HG03521 (cell line): ENCODE results near the gene ADD2.

Source experiments
- ATAC-seq: cut with Tn5 transposase; IDR thresholded peaks from one replicate; pipeline ENCODE4 v1.9.1; 2021; ENCODE audit warnings: mild to moderate bottlenecking, moderate library complexity; ENCODE audit not compliant: unreplicated experiment

The ADD2 gene

GRCh38 chr2:70705160-70705850, 62.7 kb downstream of the ADD2 start:
- no peak for ATAC-seq

GRCh38 chr2:70703900-70704549, 64.0 kb downstream of the ADD2 start:
- ATAC-seq, result no peak

- ATAC-seq, result no peak
Measured at GRCh38 chr2:70702711-70703395, 65.1 kb downstream of the ADD2 start.

- ATAC-seq, result no peak
Measured at GRCh38 chr2:70698847-70699246, 69.2 kb downstream of the ADD2 start.

- no peak for ATAC-seq
Measured at GRCh38 chr2:70697603-70698383, 70.2 kb downstream of the ADD2 start.

GRCh38 chr2:70696142-70696541, 71.9 kb downstream of the ADD2 start:
- no peak for ATAC-seq

GRCh38 chr2:70692256-70692655, 75.7 kb downstream of the ADD2 start:
- ATAC-seq, result no peak

- no peak for ATAC-seq
Measured at GRCh38 chr2:70691497-70692140, 76.4 kb downstream of the ADD2 start.

- ATAC-seq, result no peak
Measured at GRCh38 chr2:70690846-70691245, 77.2 kb downstream of the ADD2 start.

GRCh38 chr2:70688427-70688826, 79.6 kb downstream of the ADD2 start:
- ATAC-seq, result no peak

GRCh38 chr2:70687461-70687795, 80.6 kb downstream of the ADD2 start:
- no peak for ATAC-seq

GRCh38 chr2:70686577-70687460, 81.2 kb downstream of the ADD2 start:
- ATAC-seq, result no peak

GRCh38 chr2:70685771-70686171, 82.2 kb downstream of the ADD2 start:
- no peak for ATAC-seq

- ATAC-seq, result no peak
Measured at GRCh38 chr2:70684846-70685622, 83.0 kb downstream of the ADD2 start.

GRCh38 chr2:70683455-70683854, 84.5 kb downstream of the ADD2 start:
- ATAC-seq, result no peak

GRCh38 chr2:70680735-70681134, 87.3 kb downstream of the ADD2 start:
- ATAC-seq, result no peak

GRCh38 chr2:70679259-70679658, 88.7 kb downstream of the ADD2 start:
- no peak for ATAC-seq

GRCh38 chr2:70678576-70679143, 89.3 kb downstream of the ADD2 start:
- no peak for ATAC-seq
